OCI-LY7 (cell line): ENCODE results near the gene ADAMTSL2.

Experiments used
- EZH2phosphoT487 ChIP-seq: fragments of 200-600 bp; sonication (generic); IDR thresholded peaks from 2 replicates; pipeline ENCODE4 v1.6.1; 2018; ENCODE audit warnings: low read depth, borderline replicate concordance, mild to moderate bottlenecking, mixed run types, antibody characterized with exemption, low read length, moderate library complexity, mixed read lengths
- TF ChIP-seq, protein P1 (sequence below): fragments of 200-600 bp; sonication (generic); conservative IDR thresholded peaks from 2 replicates; pipeline ENCODE4 v1.5.1; 2014; ENCODE audit warnings: mild to moderate bottlenecking, antibody characterized with exemption, low read length, moderate library complexity, mixed read lengths

DNA sequence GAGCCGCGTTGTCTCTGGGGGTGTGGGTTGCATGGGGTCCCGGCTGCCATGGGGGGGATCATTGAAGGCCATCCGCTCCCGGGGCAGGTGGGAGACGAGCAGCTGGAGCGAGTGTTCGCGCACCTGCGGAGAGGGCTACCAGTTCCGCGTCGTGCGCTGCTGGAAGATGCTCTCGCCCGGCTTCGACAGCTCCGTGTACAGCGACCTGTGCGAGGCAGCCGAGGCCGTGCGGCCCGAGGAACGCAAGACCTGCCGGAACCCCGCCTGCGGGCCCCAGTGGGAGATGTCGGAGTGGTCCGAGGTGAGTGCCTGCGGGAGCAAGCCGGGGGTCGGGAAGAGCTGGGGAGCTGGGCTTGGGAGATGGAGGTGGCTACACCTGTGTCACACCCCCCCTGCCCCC is 33.7 kb downstream of the ADAMTSL2 start:
- TF ChIP-seq, protein P1, sequence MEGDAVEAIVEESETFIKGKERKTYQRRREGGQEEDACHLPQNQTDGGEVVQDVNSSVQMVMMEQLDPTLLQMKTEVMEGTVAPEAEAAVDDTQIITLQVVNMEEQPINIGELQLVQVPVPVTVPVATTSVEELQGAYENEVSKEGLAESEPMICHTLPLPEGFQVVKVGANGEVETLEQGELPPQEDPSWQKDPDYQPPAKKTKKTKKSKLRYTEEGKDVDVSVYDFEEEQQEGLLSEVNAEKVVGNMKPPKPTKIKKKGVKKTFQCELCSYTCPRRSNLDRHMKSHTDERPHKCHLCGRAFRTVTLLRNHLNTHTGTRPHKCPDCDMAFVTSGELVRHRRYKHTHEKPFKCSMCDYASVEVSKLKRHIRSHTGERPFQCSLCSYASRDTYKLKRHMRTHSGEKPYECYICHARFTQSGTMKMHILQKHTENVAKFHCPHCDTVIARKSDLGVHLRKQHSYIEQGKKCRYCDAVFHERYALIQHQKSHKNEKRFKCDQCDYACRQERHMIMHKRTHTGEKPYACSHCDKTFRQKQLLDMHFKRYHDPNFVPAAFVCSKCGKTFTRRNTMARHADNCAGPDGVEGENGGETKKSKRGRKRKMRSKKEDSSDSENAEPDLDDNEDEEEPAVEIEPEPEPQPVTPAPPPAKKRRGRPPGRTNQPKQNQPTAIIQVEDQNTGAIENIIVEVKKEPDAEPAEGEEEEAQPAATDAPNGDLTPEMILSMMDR, result no peak
- TF ChIP-seq EZH2phosphoT487, result no peak
